Fibroblast of the aortic adventitia (primary cell): ENCODE data around the gene WDR75. TPM values are rescaled to one million over a fixed set of nuclear protein-coding genes. Genes with fewer than 3 reads are reported as not detected.
A peak's percentile ranks its signal among the peaks of the same experiment; 100 is the strongest.
"Not testable (repeated sequence)": the region's sequence is repeated elsewhere in the genome, so short reads cannot be mapped to it uniquely, and the experiment has no call there.

Experiments used
- DNase-seq: peaks from one replicate; pipeline ENCODE4 v3.0.0-alpha.2; 2010; ENCODE audit warnings: low read depth
- H3K4me3 ChIP-seq: 2 replicates; pipeline ENCODE4 v1.5.1; 2011; ENCODE audit warnings: low read depth, mild to moderate bottlenecking, control low read depth, low read length, moderate library complexity
- CTCF ChIP-seq: IDR thresholded peaks from 2 replicates; pipeline ENCODE4 v1.5.1; 2011; ENCODE audit warnings: mild to moderate bottlenecking, low read length, control low read depth, inconsistent platforms; ENCODE audit not compliant: insufficient read depth
- total RNA-seq: library from RNA; depleted of rRNA; stranded (reverse); fragments of >200 nt; gene quantifications from 2 replicates; pipeline ENCODE4 v1.2.3, GENCODE V29; 2012; ENCODE audit warnings: low replicate concordance

Gene WDR75
- total RNA-seq, 1 donor = 55.7 TPM

DNA sequence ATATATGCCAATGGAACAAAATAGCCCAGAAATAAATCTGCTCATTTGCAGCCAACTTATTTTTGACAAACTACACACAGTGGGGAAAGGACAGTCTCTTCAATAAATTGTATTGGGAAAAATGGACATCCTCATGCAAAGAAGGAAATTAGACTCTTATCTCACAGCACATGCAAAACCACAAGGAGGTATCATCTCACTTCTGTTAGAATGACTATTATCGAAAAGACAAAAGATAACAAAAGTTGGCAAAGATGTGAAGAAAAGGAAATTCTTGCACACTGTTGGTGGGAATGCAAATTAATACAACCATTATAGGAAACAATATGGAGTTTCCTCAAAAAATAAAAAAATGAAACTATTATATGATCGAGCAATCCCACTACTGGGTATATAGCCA, 16.3 kb upstream of the WDR75 start:
- no peak for TF ChIP-seq CTCF
- no peak overlapping the region for H3K4me3 ChIP-seq
- DNase-seq = no peak

DNA sequence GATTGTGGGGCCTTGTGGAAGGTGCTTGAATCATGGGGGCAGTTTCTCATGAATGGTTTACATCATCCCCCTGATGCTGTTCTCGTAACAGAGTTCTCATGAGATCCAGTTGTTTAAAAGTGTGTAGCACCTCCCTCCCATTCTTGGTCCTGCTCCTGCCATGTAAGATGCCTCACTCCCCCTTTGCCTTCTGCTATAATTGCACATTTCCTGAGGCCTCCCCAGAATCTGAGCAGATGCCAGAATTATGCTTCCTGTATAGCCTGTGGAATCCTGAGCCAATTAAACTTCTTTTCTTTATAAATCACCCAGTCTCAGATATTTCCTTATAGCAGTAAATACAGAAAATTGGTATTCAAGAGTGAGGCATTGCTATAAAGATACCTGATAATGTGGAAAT, 15.6 kb upstream of the WDR75 start:
- no peak for TF ChIP-seq CTCF
- DNase-seq = peak; percentile 12
- no peak overlapping the region for H3K4me3 ChIP-seq

GRCh38 chr2:189426886-189427285, 14.4 kb upstream of the WDR75 start:
- H3K4me3 ChIP-seq = no peak overlapping the region
- no peak for DNase-seq
- TF ChIP-seq CTCF = no peak

DNA sequence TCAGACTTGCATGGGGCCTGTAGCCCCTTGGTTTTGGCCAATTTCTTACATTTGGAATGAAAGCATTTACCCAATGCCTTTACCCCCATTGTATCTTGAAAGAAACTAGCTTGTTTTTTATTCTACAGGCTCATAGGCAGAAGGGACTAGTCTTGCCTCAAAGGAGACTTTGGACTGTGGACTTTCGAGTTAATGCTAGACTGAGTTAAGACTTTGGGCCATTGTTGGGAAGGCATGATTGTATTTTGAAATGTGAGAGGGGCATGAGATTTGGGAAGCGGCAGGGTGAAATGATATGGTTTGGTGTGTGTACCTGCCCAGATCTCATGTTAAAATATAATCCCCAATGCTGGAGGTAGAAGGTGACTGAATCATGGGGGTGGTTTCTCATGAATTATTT, 13.4 kb upstream of the WDR75 start:
- H3K4me3 ChIP-seq = no peak overlapping the region
- no peak for DNase-seq
- no peak for TF ChIP-seq CTCF

GRCh38 chr2:189430448-189430847, 10.8 kb upstream of the WDR75 start:
- DNase-seq, H3K4me3 ChIP-seq: not testable (repeated sequence)

DNA sequence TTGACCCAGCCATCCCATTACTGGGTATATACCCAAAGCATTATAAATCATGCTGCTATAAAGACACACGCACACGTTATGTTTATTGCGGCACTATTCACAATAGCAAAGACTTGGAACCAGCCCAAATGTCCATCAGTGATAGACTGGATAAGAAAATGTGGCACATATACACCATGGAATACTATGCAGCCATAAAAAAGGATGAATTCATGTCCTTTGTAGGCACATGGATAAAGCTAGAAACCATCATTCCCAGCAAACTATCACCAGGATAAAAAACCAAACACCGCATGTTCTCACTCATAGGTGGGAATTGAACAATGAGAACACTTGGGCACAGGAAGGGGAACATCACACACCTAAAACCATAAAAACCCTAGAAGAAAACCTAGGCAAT, 5.5 kb upstream of the WDR75 start:
- not testable (repeated sequence) for DNase-seq, H3K4me3 ChIP-seq

DNA sequence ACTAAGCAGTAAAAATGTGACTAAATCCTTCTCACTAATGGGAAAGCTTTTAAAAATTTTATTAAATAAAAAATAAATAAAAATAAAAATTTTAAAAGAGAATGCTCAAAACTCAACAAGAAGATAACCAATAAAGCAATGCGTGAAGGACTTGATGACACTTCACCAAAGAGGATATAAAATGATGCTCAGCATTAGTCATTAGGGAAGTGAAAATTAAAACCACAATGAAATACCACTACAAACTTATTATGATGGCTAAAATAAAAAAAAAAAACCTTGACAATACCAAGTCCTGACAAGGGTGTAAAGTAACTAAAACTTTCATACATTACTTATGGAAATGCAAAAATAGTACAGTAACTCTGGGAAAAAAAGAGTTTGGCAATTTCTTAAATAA, 3.3 kb upstream of the WDR75 start:
- no peak overlapping the region for H3K4me3 ChIP-seq
- DNase-seq = no peak
- TF ChIP-seq CTCF = no peak

GRCh38 chr2:189439342-189439741, 1.9 kb upstream of the WDR75 start:
- peak; percentile 16 for TF ChIP-seq CTCF
- no peak for DNase-seq
- no peak overlapping the region for H3K4me3 ChIP-seq
